Pancreas (tissue), 10 donors: Measurements from ENCODE around the gene LRRC55. TPM values are rescaled to one million over a fixed set of nuclear protein-coding genes. Genes with fewer than 3 reads are reported as not detected.

Experiments used
- ATAC-seq, 4 donors: fragments of 200-7000 bp; cut with Tn5 transposase; one replicate each; pipeline versions ENCODE4 v1.8.0 to v1.9.1; 2020; ENCODE audit warnings: mild to moderate bottlenecking in 4 of 4, moderate library complexity in 4 of 4
- DNase-seq, 6 donors: peaks; one replicate each; pipeline ENCODE4 v3.0.0-alpha.2; 2020
- FAIRE-seq: peaks from 2 replicates; lab custom pipeline; 2012; peaks lifted over from hg19 to GRCh38; lab: Jason Lieb, UNC
- H3K27ac ChIP-seq, 4 donors: fragments of 200-600 bp; sonication (generic); 1 replicate in 3 of 4; 2 replicates in 1 of 4; pipeline versions ENCODE4 v1.5.0 to v1.8.0; 2020
- H3K27me3 ChIP-seq, 4 donors: fragments of 200-600 bp; one replicate each; pipeline ENCODE4 v1.8.0; 2021
- H3K36me3 ChIP-seq, 3 donors: fragments of 200-600 bp; sonication (generic) in 1 of 3; one replicate each; pipeline versions ENCODE4 v1.5.0 to v1.8.0; 2020 to 2021
- H3K4me1 ChIP-seq, 3 donors: fragments of 200-600 bp; one replicate each; pipeline ENCODE4 v1.8.0; 2021
- H3K4me3 ChIP-seq, 4 donors: fragments of 200-600 bp; sonication (generic) in 2 of 4; one replicate each; pipeline versions ENCODE4 v1.5.0 to v1.8.0; 2020 to 2021
- H3K9me3 ChIP-seq, 4 donors: fragments of 200-600 bp; one replicate each; pipeline ENCODE4 v1.8.0; 2021
- CTCF ChIP-seq, 4 donors: fragments of 200-600 bp; sonication (generic) in 3 of 4; IDR thresholded peaks; one replicate each; pipeline versions ENCODE4 v1.5.0 to v1.8.0; 2021; ENCODE audit warnings: antibody characterized with exemption in 4 of 4
- WGBS, 2 donors: extraction: QIAGEN DNeasy Blood & Tissue Kit; methylation state at CpG; one replicate each; pipeline ENCODE4 v1.1.7; 2013; 5-methylcytosine and 5-hydroxymethylcytosine counted together
- intact Hi-C, 3 donors: fragments of 100-400 bp; cut with DNase I; formaldehyde crosslinking; loops; one replicate each; pipeline versions ENCODE4 v1.11.1 to v1.14.2; 2022
- polyA plus RNA-seq, 2 donors: library from polyadenylated mRNA; stranded (reverse); fragments of 200-250 nt; gene quantifications; one replicate each; pipeline ENCODE4 v1.2.3, GENCODE V29; 2013
- total RNA-seq, 6 donors: library from RNA; stranded (reverse); fragmentation: NEBNext Ultra II Directional in 4 of 6; extraction: Animal tissue kit (Norgen Biotek cat#: 25700) in 4 of 6; gene quantifications; one replicate each; pipeline versions ENCODE4 v1.2.1 to v1.2.4, GENCODE V29; 2021 to 2023
- donor health status: healthy with polysubstance abuse.
- donor health status: DM: no; HTN: no; CAD: no; lungs with moderate emphysema.
- donor health status: DM: no; HTN: no; CAD: no.
- donor health status: control.
- donor health status: control.
- donor health status: Bipolar disorder and iron deficiency.
- donor health status: DM: yes; HTN: yes; CAD: no.
- donor health status: DM: no; HTN: no; CAD: no.
- donor health status: DM: no; HTN: no; CAD: no.
- donor health status: DM: yes; HTN: yes; CAD: no.

Gene LRRC55
- total RNA-seq (1 to 10 TPM in 1 of 6 donors, under 1 TPM in 5; 0.03 to 1.2 (median 0.06) TPM), polyA plus RNA-seq (under 1 TPM; 0.08 to 0.21 TPM)

DNA sequence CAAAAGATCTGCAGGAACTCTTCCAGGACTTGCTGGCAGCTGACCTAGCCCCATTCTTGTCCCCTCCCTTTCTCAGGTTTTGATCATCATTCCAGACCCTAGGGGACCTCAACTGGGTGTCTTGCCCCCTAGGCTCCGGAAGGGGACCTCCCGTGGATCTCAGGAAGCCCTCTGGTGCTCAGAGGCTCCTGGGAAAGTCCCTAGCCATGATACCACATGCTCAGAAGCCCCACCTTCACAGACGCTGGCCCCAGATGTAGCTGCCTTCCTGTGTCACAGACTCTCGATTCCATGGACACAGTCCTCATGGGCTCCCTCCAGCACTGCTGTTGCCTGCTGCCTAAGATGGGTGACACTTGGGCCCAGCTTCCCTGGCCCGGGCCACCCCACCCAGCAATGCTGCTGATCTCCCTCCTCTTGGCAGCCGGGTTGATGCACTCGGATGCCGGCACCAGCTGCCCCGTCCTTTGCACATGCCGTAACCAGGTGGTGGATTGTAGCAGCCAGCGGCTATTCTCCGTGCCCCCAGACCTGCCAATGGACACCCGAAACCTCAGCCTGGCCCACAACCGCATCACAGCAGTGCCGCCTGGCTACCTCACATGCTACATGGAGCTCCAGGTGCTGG, at the start of gene LRRC55:
Gene LRRC55, plus strand, starts transcription at position 276 of the 628 bp plus-strand sequence. Its CDS starts 70 bp downstream, at position 346.
- no peak within 1 kb of the TSS for H3K4me3 ChIP-seq
- no peaks in the 10 kb centered on the region for H3K36me3 ChIP-seq
- ATAC-seq = no peak
- FAIRE-seq = no peak
- H3K27me3 ChIP-seq = no peaks in the 10 kb centered on the region
- intact Hi-C loops = no loop called here
- no peaks in the 10 kb centered on the region for H3K4me1 ChIP-seq
- WGBS, 2 donors = 72 to 77% methylated on average over 15 of the region's 15 CpGs
- TF ChIP-seq CTCF (IDR thresholded peaks at IDR 0.05) = no peak
- no peak within 1 kb of the TSS for H3K27ac ChIP-seq
- no peak for DNase-seq
- no peaks in the 10 kb centered on the region for H3K9me3 ChIP-seq

GRCh38 chr11:57133366-57134038, 48.3 kb upstream of the LRRC55 start:
- intact Hi-C loops = loop anchor here in 1 of 3 donors (10.0 kb wide), 1 partner anchor 101 kb away; the partner anchor contains the start of gene APLNR
- H3K27ac ChIP-seq = no peak overlapping the region
- H3K9me3 ChIP-seq = no peaks in the 10 kb centered on the region
- no peak for DNase-seq
- ATAC-seq = no peak
- H3K4me3 ChIP-seq = no peak overlapping the region
- no peaks in the 10 kb centered on the region for H3K36me3 ChIP-seq
- H3K4me1 ChIP-seq = no peaks in the 10 kb centered on the region
- no peak for FAIRE-seq
- no peaks in the 10 kb centered on the region for H3K27me3 ChIP-seq
- WGBS, 2 donors = 68 to 85% methylated on average over 3 of the region's 3 CpGs
- no peak for TF ChIP-seq CTCF (IDR thresholded peaks at IDR 0.05)

DNA sequence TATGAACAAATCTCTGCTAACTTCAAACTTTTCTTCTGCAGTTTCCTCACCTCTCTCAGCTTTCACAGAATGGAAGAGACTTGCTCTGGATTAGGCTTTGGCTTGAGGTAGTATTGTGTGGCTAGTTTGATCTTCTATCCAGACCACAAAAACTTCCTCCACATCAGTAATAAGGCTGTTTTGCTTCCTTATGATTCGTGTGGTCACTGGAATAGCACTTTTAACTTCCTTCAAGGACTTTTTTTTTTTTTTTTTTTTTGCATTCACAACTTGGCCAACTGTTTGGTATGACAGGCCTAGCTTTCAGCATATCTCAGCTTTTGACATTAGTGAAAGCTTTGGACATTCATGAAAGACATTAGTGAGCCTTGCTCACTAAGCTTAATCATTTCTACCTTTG, 47.5 kb upstream of the LRRC55 start:
- FAIRE-seq (no peak), ATAC-seq (peak in 1 of 4 donors; percentile 14), DNase-seq (no peak)
- Histone ChIP-seq H3K36me3 (no peaks in the 10 kb centered on the region), H3K4me3 (no peak overlapping the region), H3K27ac (no peak overlapping the region), H3K27me3 (no peaks in the 10 kb centered on the region), H3K9me3 (no peaks in the 10 kb centered on the region), H3K4me1 (no peaks in the 10 kb centered on the region)
- 24 to 41% methylated on average over 1 of the region's 1 CpG for WGBS, 2 donors
- TF ChIP-seq CTCF (IDR thresholded peaks at IDR 0.05) = no peak
- intact Hi-C loops = loop anchor here in 1 of 3 donors (10.0 kb wide), 1 partner anchor 101 kb away; the partner anchor contains the start of gene APLNR

- Histone ChIP-seq H3K9me3 (no peaks in the 10 kb centered on the region), H3K27me3 (no peaks in the 10 kb centered on the region), H3K4me3 (no peak overlapping the region), H3K4me1 (no peaks in the 10 kb centered on the region), H3K27ac (no peak overlapping the region), H3K36me3 (no peaks in the 10 kb centered on the region)
- no peak for TF ChIP-seq CTCF (IDR thresholded peaks at IDR 0.05)
- WGBS, 2 donors = 97% methylated on average over 3 of the region's 3 CpGs
- ATAC-seq (no peak), DNase-seq (no peak), FAIRE-seq (no peak)
- intact Hi-C loops = loop anchor here in 1 of 3 donors (10.0 kb wide), 1 partner anchor 100 kb away; the partner anchor contains the start of gene APLNR
Observed at GRCh38 chr11:57135020-57135751, 46.6 kb upstream of the LRRC55 start.
